Tibial nerve (tissue), 4 donors: ENCODE measurements around the gene ANO7.

ENCODE experiments used
- EP300 ChIP-seq, 2 donors: sonication (generic); formaldehyde crosslinking; IDR thresholded peaks; one replicate each; pipeline ENCODE4 v1.6.1; 2017; ENCODE audit warnings: antibody characterized with exemption in 2 of 2, mild to moderate bottlenecking in 1 of 2
- TF ChIP-seq, protein P1 (sequence below), 5 experiments: fragments of 200-600 bp in 3 of 5; fragments of 450-650 bp in 2 of 5; sonication (generic) in 3 of 5; IDR thresholded peaks; one replicate each; pipeline ENCODE4 v1.5.1; 2016 to 2019; ENCODE audit warnings: antibody characterized with exemption in 5 of 5, mild to moderate bottlenecking in 3 of 5, moderate library complexity in 2 of 5

DNA sequence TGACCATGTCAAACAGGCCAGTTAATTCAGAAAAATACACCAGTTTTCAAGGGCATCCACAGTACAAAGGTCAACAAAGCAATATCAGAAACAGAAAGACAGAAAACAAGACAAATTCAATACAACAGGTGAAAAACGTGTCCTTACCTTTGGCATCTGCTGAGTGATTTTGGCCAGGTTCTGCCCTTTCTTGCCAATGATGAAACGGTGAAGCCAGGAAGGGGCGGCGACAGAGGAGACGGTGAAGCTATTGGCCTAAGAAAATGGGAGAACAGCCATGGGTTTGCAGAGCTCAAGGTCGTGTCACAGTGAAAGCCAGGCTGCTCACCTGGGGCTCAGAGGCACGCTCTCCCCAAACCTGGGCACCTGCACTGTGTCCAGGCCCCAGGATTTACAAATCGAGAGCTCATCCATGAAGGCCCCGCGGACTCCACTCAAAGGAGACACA, 66.5 kb downstream of the ANO7 start:
- TF ChIP-seq EP300 (IDR thresholded peaks at IDR 0.05) = no peak
- TF ChIP-seq, protein P1, sequence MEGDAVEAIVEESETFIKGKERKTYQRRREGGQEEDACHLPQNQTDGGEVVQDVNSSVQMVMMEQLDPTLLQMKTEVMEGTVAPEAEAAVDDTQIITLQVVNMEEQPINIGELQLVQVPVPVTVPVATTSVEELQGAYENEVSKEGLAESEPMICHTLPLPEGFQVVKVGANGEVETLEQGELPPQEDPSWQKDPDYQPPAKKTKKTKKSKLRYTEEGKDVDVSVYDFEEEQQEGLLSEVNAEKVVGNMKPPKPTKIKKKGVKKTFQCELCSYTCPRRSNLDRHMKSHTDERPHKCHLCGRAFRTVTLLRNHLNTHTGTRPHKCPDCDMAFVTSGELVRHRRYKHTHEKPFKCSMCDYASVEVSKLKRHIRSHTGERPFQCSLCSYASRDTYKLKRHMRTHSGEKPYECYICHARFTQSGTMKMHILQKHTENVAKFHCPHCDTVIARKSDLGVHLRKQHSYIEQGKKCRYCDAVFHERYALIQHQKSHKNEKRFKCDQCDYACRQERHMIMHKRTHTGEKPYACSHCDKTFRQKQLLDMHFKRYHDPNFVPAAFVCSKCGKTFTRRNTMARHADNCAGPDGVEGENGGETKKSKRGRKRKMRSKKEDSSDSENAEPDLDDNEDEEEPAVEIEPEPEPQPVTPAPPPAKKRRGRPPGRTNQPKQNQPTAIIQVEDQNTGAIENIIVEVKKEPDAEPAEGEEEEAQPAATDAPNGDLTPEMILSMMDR (IDR thresholded peaks at IDR 0.05) = no peak
